ENCODE measurements around the gene NHS. TPM values are rescaled to one million over a fixed set of nuclear protein-coding genes. Genes with fewer than 3 reads are reported as not detected.

Gene NHS
- total and polyA plus RNA-seq, 2 of the 4 experiments (the other 2 are of a cell fraction): 0.36 to 0.90 TPM

GRCh38 chrX:17617806-17618205, 242.8 kb downstream of the NHS start:
- no TSS peak for BruUV-seq (replicated peaks)

More at GRCh38 chrX:17617806-17618205, 242.8 kb downstream of the NHS start:
- Histone ChIP-seq H3K9me1 (ENCODE audit: insufficient read depth, low read length) (no peaks in the 10 kb centered on the region), H3K9ac (ENCODE audit: low read depth, low read length) (no peak overlapping the region), H4K20me1 (ENCODE audit: insufficient read depth, low read length) (no peaks in the 10 kb centered on the region), H2BK15ac (ENCODE audit: low read depth, low read length) (no peak overlapping the region), H4K8ac (ENCODE audit: low read depth in 2 of 2, low read length in 2 of 2) (no peak overlapping the region), H3K4me2 (ENCODE audit: low read depth, low read length) (no peak overlapping the region), H3K27me3 (ENCODE audit: control insufficient read depth, insufficient read depth, low read length) (no peaks in the 10 kb centered on the region; the same call in none of the 2 replicates), H3K79me1 (ENCODE audit: low read depth in 1 of 2, low read length in 2 of 2) (no peaks in the 10 kb centered on the region), H2AK5ac (ENCODE audit: low read depth, low read length) (no peak overlapping the region), H3K23ac (ENCODE audit: low read depth, low read length) (no peak overlapping the region), H2BK20ac (ENCODE audit: low read depth, low read length) (no peak overlapping the region), H3K4me3 (ENCODE audit: insufficient read depth, low read depth, low read length) (no peak overlapping the region), H3K36me3 (ENCODE audit: control insufficient read depth, insufficient read depth, low read length) (no peaks in the 10 kb centered on the region), H2AK9ac (replicated peaks; ENCODE audit: low read depth, low read length, poor library complexity) (no peak overlapping the region), H3K56ac (ENCODE audit: extremely low read depth, insufficient read depth, low read length) (no peak overlapping the region), H2AFZ (replicated peaks; ENCODE audit: low read length, poor library complexity) (no peak overlapping the region), H3K14ac (replicated peaks; ENCODE audit: low read depth, low read length) (no peak overlapping the region), H3K9me3 (ENCODE audit: control insufficient read depth, insufficient read depth, low read length) (no peaks in the 10 kb centered on the region; the same call in 1 of the 2 replicates), H3K4me1 (ENCODE audit: control insufficient read depth, insufficient read depth, low read length) (no peaks in the 10 kb centered on the region), H4K91ac (ENCODE audit: insufficient read depth, low read depth, low read length) (no peak overlapping the region), H4K5ac (ENCODE audit: low read depth, low read length) (no peak overlapping the region), H3K27ac (ENCODE audit: insufficient read depth, low read length) (no peak overlapping the region), H3K4ac (ENCODE audit: low read depth, low read length) (no peak overlapping the region), H2BK120ac (ENCODE audit: low read depth, low read length) (no peak overlapping the region), H3K18ac (ENCODE audit: low read depth, low read length) (no peak overlapping the region), H2BK5ac (ENCODE audit: low read depth, low read length, poor library complexity, severe bottlenecking) (no peak overlapping the region)
- DNase-seq: no peak
- no peak for ATAC-seq (ENCODE audit: low read depth)
- dilution Hi-C loops (cut with HindIII; ENCODE audit: low sequenced_read_pairs, unreplicated experiment): no loop called here
- intact Hi-C loops (cut with micrococcal nuclease): no loop called here
- ChIA-PET POLR2A (ENCODE audit: unreplicated experiment) (no interaction called here), CTCF (no interaction called here)
- TF ChIP-seq NFE2L2 (IDR thresholded peaks at IDR 0.05; ENCODE audit: low read depth, low read length) (no peak), FOS (IDR thresholded peaks at IDR 0.05; ENCODE audit: low read depth, low read length) (no peak), MXI1 (IDR thresholded peaks at IDR 0.05; ENCODE audit: borderline replicate concordance, low read depth, low read length) (no peak), RFX5 (IDR thresholded peaks at IDR 0.05; ENCODE audit: low read depth, low read length) (no peak), BHLHE40 (IDR thresholded peaks at IDR 0.05; ENCODE audit: low read depth, low read length) (no peak), POLR2A (IDR thresholded peaks at IDR 0.05; ENCODE audit: low read depth, low read length) (no peak), USF2 (IDR thresholded peaks at IDR 0.05; ENCODE audit: low read depth, low read length) (no peak), CHD1 (IDR thresholded peaks at IDR 0.05; ENCODE audit: low read depth, low read length) (no peak), ELK1 (IDR thresholded peaks at IDR 0.05; ENCODE audit: borderline replicate concordance, low read depth, low read length) (no peak), MAFK (IDR thresholded peaks at IDR 0.05; ENCODE audit: low read depth, low read length) (no peak), MAZ (IDR thresholded peaks at IDR 0.05; ENCODE audit: borderline replicate concordance, low read depth, low read length) (no peak), CEBPB (IDR thresholded peaks at IDR 0.05; ENCODE audit: low read depth, low read length) (no peak), SMC3 (IDR thresholded peaks at IDR 0.05; ENCODE audit: low read depth, low read length) (no peak), CTCF (conservative IDR thresholded peaks at IDR 0.05; ENCODE audit: low read depth, low read length) (no peak), RAD21 (IDR thresholded peaks at IDR 0.05; ENCODE audit: low read length) (no peak), RCOR1 (IDR thresholded peaks at IDR 0.05; ENCODE audit: insufficient replicate concordance, low read length) (no peak)
- WGBS, 2 experiments (ENCODE audit: extremely low coverage in 2 of 2, insufficient read length in 1 of 2): no CpG with 5 or more reads among the region's 3 CpGs
- in situ Hi-C loops (cut with MboI; ENCODE audit: low sequenced_read_pairs): no loop called here
